ENCODE data around the gene F10.

DNA sequence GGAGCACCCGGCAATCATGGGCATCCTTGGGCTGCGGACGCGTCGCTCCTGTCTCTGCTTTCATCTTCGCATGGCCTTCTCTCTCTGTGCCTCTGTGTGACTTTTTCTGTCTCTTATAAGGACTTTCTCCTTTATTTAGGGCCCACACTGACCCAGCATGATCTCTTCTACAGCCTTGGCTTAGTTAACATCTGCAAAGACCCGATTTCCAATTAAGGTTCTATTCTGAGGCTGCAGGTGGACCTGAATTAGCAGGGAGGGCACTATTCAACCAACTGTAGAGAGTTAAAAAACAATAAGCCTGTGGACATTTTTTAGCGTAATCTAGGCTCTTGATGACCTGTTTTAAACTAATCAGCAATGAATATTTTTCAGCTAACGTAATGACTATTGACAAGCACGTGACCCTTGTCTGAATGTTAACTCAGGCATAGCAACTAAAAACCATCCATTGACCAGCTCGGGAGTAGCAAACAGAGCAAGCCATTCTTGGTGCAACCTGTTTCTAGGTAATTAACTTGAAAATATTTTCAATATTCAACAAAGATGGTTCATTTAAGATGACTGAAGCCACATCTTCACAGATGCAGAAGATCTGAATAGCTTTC lies 15.2 kb downstream of the F10 start:
- TF ChIP-seq, protein P1, sequence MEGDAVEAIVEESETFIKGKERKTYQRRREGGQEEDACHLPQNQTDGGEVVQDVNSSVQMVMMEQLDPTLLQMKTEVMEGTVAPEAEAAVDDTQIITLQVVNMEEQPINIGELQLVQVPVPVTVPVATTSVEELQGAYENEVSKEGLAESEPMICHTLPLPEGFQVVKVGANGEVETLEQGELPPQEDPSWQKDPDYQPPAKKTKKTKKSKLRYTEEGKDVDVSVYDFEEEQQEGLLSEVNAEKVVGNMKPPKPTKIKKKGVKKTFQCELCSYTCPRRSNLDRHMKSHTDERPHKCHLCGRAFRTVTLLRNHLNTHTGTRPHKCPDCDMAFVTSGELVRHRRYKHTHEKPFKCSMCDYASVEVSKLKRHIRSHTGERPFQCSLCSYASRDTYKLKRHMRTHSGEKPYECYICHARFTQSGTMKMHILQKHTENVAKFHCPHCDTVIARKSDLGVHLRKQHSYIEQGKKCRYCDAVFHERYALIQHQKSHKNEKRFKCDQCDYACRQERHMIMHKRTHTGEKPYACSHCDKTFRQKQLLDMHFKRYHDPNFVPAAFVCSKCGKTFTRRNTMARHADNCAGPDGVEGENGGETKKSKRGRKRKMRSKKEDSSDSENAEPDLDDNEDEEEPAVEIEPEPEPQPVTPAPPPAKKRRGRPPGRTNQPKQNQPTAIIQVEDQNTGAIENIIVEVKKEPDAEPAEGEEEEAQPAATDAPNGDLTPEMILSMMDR (IDR thresholded peaks at IDR 0.05 in 4 of 5, conservative IDR thresholded peaks at IDR 0.05 in 1 of 5) = no peak
- TF ChIP-seq POLR2A (IDR thresholded peaks at IDR 0.05) = no peak
